HL-60/S4 treated with retinoic acid at 250 ng/mL for 4 days and 3 days (cell line): Measurements from ENCODE around the gene CPNE8.

Experiments used
- in situ Hi-C: fragments of 300-500 bp; cut with MboI; formaldehyde crosslinking; loops from 2 replicates; pipeline ENCODE4 v1.7.0; 2022; ENCODE audit warnings: low sequenced_read_pairs

The CPNE8 gene

DNA sequence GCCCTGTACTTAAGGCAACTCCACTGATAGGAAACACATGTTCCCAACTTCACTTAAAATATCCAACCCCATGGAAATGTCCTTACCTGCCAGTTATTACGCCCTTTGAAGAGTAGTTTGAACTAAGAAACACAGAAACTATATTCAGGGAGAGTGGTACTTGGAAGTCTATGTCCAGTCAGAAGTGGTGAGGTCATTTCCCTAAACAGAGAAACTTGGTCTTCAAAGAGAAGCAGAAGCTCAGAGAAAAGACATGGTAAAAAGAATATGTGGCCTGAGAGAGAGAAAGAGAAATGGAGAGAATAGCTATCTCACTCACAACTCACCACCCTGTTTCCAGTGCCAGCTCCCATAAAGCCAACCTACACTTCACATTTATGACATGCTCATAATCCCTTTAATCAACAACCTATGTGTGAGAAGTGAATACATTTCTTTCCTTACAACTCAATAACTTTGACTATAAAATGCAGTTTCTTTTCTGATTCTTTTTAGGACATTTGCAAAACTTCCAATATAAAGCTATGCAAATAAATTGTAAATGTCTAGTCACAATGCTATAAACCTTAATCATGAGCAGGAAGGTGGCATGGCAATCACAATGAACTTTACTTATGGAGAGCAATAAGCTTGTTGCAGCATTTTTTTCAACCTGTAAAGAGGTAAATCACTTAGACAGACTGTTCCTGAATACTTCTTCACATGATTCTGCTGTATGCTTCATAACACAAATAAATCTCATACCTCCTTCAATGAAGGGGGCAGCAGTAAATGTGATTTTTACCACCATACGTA lies 67.1 kb downstream of the CPNE8 start:
- in situ Hi-C loops, result no loop called here

DNA sequence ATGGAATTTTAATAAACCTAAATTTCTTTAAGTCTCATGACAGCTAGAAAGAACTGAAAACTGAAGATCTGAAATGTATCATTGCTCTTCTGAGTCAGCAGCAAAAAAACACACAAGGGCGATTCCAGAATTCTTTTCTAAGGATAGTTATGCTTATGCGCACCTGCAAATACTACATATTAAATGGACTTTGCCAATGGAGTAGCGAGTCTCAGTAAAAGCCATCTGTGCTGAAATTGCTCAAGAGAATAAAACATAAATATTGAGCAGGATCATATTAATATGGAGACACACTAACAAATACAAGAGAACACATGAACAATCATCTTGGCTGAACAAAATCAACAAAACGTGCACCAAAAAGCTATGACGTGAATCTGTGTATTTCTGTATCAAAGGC lies 73.7 kb downstream of the CPNE8 start:
- in situ Hi-C loops, result no loop called here

DNA sequence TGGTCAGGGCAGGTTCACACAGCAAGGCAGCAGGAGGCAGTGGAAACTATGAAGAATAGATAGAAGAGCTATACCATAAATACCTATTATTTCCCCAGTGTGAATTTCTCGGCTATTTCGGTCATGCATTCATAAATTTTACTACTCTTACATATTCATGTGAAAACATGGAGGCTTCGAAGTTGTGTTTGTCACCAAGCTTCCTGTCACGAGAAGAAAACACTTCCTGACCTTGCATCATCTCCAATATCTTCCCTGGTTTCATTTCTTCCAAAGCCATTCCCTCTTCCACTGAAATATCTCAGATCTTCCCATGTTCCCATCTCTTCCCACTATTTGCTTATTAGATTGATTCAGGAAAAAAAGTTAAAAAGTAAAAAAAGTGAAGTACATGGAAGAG lies 80.4 kb downstream of the CPNE8 start:
- in situ Hi-C loops, result no loop called here

DNA sequence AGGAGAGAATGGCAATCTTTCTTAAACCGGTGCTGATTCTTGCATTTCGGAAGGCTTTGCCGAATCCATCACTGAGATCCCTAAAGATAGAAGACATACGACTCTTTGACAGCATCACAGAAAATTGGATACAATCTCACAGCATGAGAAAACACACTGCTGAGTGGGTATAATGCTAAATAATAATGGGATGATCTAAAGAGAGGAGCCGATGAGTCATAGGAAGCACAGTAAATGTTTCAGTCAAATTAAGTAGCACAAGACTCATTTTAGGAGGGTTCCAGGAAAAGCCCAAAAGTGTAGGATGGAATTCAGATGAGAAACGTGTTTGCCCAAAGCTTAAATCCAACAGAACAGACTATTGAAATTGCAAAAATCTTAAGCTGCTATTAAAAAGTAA lies 81.7 kb downstream of the CPNE8 start:
- in situ Hi-C loops, result no loop called here

DNA sequence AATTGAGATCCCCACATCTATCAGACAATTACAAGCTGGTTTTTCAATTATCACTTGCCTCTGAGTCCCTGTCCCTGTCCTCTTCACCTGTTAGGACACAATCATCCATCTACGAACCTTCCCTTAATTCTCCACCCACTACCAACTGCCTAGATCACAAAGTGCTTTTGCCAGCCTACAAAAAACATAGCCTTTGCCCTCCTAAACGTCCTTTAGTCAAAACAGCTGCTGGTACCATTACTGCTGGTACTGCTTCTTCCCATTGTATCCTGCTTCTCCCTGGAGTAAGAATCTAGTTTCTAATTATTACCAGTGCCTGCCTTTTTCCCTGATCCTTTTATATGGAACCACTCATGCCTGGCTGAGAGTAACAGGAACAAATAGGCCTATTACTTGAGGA lies 82.1 kb downstream of the CPNE8 start:
- in situ Hi-C loops, result no loop called here

DNA sequence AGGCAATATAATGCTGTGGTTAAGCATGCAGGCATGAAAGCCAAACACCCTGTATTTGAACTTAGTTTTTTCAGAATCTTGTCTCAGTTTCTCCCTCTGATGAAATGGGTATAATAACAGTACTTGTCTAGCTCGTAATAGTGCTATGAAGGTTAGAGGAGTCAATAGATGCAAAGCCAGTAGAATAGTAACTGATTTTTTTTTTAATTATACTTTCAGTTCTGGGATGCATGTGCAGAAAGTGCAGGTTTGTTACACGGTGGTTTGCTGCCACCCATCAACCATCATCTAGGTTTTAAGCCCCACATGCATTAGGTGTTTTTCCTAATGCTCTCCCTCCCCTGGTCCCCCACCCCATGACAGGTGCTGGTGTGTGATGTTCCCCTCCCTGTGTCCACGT lies 87.4 kb downstream of the CPNE8 start:
- in situ Hi-C loops, result no loop called here

DNA sequence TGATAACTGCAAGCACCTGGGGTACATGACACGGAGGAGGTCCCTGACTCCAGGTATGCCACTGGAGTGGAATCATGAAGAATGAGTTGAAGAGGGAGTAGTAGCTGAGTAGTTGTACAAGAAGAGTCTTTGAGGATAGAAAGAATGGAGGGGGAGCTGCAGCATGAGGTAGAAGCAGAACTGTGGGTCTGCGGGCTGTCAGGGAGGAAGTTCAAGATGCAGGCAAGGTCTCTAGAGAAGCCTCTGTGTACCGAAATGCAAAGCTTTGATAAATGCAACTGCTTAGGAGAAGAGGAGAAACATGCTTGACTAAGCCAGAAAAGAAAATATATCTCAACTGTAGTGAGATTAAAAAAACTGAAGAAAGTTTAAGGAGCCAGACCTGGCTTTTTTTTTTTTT lies 91.5 kb downstream of the CPNE8 start:
- in situ Hi-C loops, result no loop called here

DNA sequence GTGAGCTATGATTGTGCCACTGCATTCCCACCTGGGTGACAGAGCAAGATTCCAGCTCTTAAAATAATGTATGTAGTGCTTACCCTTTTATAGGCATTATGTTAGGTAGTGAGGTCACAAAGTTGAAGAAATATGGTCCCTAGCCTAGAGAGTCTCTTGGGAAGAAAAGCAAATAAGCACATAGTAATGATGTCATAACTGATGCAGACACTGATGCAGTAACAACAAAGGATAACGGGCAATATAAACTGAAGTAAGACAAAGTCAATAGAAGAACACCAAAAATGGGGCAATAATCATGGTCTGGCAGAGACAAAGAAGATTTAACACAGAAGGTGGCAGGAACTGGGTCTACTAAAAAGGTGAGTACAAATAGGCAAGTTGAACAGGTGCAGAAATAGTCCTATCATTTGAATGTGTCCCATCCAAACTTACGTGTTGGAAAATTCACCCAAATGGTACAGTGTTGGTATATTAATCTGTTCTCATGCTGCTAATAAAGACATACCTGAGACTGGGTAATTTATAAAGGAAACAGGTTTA lies 93.5 kb downstream of the CPNE8 start:
- in situ Hi-C loops, result no loop called here

DNA sequence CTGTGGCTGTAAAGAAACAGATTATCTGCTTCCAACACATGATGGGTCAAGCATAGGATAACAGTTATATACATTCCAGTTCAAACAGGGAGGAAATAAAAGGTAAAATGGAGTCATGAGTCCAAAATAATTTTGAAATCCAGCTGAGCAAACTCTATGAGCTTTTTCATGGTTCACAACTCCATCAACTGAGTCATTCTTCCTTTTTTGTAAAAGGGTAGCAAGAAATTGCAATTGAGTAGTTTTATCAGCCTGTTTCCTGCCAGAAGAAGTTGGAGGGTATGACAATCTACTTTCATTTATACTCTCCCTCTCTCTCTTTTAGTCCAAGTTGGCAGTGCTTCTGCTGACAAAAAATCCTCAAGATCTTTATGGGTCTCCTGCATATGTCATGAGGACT lies 95.6 kb downstream of the CPNE8 start:
- in situ Hi-C loops, result no loop called here

DNA sequence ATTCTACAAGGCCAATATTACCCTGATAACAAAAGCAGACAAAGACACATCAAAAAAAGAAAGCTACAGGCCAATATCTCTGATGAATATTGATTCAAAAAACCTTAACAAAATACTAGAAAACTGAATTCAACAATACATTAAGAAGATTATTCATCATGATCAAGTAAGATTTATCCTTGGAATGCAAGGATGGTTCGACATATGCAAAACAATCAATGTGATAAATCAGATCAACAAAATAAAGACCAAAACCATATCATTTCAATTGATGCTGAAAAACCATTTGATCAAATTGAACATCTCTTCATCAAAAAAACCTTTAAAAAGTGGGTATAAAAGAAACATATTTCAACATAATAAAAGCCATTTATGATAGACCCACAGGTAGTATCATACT lies 117.3 kb downstream of the CPNE8 start:
- in situ Hi-C loops, result no loop called here

DNA sequence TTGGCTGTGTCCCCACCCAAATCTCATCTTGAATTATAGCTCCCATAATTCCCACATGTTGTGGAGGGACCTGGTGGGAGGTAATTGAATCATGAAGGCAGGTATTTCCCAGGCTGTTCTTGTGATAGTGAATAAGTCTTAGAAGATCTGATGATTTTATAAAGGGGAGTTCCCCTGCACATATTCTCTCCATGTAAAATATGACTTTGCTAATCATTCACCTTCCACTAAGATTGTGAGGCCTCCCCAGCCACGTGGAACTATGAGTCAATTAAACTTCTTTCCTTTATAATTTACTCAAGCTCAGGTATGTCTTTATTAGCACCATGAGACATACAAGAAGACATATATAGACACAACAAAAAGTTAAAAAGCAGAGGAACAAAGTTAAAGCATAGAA lies 120.0 kb downstream of the CPNE8 start:
- in situ Hi-C loops, result no loop called here

DNA sequence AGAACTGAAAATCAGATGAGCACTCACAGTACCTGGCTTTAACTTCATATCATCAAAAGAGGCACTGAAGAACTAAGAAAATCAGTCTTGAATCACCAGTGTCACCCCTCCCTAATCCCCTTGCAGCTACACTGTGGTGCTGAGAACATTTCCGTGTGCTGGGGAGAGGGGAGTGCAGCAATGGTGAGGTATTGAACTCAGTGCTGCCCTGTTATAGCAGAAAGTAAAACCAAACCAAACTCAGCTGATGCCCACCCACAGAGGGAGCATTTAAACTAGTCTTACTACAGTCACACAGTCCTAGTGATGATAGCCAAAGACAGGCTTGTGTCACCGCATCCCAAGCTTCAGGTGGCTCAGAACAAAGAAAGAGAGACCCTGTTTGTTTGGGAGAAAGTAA lies 122.1 kb downstream of the CPNE8 start:
- in situ Hi-C loops, result no loop called here

DNA sequence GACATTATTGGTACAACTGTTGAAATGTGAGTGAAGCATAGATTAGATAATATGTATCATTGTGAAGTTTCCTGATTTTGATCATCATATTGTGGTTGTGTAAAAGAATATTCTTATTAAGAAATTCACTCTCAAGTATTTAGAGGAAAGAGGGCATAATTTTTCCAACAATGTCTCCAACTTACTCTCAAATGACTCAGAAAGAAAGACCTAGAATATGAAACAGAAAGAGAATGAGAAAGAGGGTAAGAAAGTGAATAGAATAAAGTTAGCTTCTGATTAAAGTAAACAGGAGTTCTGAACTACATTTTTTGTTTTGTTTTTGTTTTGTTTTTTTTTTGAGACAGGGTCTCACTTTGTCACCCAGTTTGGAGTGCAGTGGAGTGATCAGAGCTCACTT lies 123.0 kb downstream of the CPNE8 start:
- in situ Hi-C loops, result no loop called here

DNA sequence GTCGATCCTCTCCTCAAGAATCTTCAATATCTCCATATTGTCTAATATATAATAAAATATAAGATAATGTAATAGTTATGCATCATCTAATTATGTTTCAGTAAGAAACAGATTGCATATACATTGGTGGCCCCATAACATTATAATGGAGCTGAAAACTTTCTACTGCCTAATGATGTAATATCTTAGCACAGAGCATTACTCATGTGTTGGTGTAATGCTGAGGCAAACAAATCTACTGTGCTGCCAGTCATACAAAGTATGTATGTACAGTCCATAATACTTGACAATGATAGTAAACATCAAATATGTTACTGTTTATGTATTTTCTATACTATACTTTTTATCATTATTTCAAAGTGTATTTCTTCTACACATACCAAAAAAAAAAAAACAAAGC lies 128.7 kb downstream of the CPNE8 start:
- in situ Hi-C loops, result no loop called here

DNA sequence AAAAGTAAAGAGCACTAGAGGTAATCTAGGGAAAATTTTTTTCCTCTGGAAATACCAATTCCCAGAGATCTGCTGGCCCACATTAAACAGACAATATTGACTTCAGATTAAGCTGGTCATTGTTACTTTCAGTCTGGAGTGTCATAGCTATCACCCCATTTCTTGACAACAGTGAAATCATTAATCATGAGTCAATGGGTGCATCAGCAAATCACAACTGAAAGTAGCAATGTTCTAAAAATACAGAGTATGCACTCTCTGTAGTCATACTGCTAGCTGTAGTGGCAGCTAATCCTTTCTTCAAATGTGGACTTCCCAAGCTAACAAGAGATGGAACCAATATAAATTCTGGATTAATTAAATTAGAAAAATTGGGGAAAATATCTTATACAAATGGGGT lies 129.9 kb downstream of the CPNE8 start:
- in situ Hi-C loops, result no loop called here

DNA sequence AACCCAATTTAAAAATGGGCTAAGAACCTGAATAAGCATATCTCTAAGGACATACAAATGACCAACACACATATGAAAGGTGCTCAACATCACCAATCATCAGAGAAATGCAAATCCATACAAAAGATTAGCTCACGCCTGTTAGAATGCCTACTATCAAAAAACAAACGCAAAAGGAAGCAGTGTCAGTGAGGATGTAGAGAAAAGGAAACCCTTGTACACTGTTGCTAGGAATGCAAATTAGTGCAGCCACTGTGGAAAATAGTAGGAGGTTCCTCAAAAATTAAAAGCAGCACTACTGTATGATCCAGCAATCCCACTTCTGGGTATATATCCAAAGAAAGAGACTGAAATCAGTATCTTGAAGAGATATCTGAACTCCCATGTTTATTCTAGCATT lies 133.0 kb downstream of the CPNE8 start:
- in situ Hi-C loops, result no loop called here

DNA sequence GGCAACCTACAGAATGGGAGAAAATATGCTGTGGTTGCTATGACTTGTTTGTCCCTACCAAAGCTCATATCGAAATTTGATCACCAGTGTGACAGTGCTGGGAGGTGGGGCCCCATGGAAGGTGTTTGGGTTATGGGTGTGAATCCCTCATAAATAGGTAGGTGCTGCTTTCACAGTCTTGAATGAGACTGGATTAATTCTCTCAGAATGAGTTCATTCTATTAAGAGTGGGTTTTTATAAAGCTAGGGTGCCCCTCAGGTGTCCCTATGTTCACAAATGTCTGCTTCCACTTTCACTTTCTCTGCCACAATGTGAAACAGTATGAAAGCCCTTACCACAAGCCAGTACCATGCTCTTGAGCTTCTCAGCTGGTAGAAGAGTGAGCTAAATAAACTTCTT lies 133.5 kb downstream of the CPNE8 start:
- in situ Hi-C loops, result no loop called here

DNA sequence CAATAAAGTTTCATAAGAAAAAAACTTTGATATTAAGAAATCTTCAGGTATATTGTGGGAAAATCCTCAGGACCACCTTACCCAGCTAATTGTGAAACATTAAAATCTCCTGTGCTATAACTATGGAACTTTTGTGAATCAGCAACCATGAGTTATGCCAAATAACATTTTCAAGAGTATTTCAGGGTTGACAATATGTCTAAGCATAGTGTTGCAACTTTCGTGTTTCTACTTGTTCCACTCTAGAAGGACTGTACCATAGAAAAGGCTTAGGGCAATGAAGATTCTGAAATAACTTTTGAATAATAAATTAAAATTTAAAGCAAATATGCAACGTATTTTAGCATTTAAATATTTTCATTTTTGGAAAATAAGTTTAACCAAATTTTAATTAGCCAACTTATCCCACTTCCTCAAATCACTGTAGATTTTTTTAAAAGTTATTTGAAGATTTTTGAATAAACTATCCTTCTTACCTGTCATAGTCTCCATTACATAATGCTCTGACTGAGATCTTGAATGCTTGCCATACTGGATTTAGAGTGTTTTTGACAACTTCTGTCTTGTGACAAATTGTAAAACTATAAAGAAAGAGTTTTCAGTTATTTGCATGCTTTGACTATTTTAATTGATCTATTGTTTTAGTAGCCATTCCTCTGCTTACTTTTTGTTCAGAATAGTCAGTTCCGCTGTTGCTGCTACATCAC lies 143.6 kb downstream of the CPNE8 start:
- in situ Hi-C loops, result no loop called here

DNA sequence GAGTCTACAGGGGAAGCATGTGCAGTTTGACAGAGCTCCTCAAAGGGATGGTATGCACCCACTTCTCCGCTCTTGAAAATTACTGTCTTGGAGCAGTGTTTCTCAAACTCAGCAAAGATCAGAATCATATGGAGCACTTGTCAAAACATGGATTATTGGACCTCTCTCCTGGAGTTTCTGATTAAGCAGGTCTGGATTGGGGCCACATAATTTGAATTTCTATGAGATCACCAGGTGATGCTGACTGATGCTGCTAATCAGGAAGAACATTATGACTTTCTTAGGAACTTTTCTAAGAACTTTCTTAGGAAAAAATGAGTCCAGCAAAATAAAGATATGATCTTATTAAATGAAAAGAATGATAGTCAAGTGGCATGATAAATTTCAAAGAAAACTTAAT lies 144.3 kb downstream of the CPNE8 start:
- in situ Hi-C loops, result no loop called here

DNA sequence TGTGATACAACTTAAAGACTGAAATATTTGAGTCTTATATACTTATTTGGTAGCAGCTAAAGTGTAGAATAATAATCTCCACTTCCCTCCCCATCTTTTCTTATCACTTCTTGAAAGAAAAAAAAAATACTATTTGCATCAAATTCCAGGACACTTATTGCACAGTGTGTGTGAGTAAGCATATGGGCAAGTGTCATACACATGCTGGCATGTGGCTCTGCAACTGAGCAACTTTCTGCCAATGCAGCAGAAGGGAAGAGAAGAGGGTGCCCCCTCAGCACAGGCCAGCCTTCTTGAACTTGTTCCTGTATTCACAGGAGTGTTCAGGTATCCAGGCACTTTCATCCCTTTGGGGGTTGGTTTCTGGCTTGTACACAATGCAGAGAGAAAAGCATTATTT lies 145.8 kb downstream of the CPNE8 start:
- in situ Hi-C loops, result no loop called here

DNA sequence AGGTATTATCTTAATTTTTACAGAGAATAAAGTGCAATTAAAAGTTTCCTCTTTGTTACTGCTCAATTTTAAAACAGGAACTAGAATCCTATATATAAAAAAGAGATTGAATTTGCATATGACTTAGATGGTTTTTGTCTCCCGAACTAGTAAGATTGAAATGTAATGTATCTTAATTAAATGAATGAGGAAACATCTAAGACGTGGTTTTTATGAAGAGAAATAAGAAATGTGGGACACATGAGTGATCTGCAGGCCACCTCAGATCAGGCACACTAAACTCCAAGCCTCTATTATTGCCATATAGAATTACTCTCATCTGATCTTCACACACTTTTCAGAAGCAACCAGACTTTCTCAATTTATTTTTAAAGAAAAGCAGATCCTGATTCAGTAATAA lies 158.6 kb downstream of the CPNE8 start:
- in situ Hi-C loops, result no loop called here

DNA sequence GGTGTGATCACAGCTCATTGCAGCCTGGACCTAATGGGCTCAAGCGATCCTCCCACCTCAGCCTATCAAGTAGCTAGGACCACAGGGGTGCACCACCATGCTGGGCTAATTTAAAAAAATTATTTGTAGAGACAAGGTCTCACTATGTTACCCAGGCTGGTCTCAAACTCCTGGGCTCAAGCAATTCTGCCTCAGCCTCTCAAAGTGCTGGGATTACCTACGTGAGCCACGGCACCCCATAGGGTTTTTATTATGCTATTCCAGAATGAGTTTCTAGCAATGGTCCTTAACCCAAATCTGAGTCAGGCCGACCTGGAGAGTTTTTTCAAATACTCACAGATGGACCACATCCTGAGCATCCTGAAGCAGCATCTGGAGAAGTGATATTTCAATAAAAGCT lies 159.8 kb downstream of the CPNE8 start:
- in situ Hi-C loops, result no loop called here
